ENCODE measurements around the gene RDH16.

DNA sequence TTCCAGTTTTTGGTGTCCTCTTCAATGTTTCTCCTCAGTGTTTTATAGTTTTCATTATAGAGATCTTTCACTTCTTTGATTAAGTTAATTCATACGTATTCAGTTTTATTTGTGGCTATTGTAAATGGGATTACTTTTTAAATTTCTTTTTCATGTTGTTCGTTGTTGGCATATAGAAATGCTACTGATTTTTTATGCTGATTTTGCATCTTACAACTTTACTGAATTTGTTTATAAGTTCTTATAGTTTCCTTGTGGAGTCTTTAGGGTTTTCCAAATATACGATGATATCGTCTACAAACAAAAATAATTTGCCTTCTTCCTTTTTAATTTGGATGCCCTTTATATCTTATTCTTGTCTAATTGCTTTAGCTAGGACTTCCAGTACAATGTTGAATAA is 13.5 kb downstream of the RDH16 start:
- TF ChIP-seq CTCF (IDR thresholded peaks at IDR 0.05) (no peak), EZH2 (IDR thresholded peaks at IDR 0.05; ENCODE audit: borderline replicate concordance, insufficient read depth, low read depth, low read length, poor library complexity, severe bottlenecking) (no peak)

Measured in B cell (primary cell).